GM18498 (cell line): ENCODE results near the gene ERICH2.
"Not testable (repeated sequence)": the region's sequence is repeated elsewhere in the genome, so short reads cannot be mapped to it uniquely, and the experiment has no call there.

Source experiments
- ATAC-seq: cut with Tn5 transposase; IDR thresholded peaks from one replicate; pipeline ENCODE4 v1.9.1; 2021; ENCODE audit warnings: mild to moderate bottlenecking, moderate library complexity; ENCODE audit not compliant: unreplicated experiment

Gene ERICH2

GRCh38 chr2:170770008-170770605 lies at the start of gene ERICH2:
Gene ERICH2, plus strand, starts transcription at chr2:170770378. Its CDS starts 304 bp downstream, at chr2:170770682.
- ATAC-seq, result peak; percentile 53

GRCh38 chr2:170721678-170722077 lies 48.5 kb upstream of the ERICH2 start:
- ATAC-seq, result no peak

GRCh38 chr2:170722301-170722700 lies 47.9 kb upstream of the ERICH2 start:
- no peak for ATAC-seq

GRCh38 chr2:170723446-170723958 lies 46.7 kb upstream of the ERICH2 start:
- no peak for ATAC-seq

- ATAC-seq, result no peak
Measured at GRCh38 chr2:170733798-170734600, 36.2 kb upstream of the ERICH2 start.

DNA sequence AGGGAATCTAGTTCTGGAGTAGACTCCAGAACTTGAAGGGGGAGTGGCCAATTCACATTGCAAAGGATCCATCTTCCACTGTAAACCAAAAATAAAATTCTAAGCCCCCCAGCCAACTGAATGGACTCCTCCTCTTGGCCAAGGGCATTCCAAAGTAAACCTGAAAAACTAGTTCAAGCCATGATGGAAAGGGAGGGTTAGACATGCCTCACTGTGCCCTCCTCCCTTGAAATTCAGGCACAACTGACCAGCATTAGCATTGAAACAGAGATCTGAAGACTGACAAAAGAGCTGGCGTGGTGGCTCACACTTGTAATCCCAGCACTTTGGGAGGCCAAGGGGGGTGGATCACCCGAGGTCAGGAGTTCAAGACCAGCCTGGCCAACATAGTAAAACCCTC lies 35.6 kb upstream of the ERICH2 start:
- ATAC-seq, result not testable (repeated sequence)

DNA sequence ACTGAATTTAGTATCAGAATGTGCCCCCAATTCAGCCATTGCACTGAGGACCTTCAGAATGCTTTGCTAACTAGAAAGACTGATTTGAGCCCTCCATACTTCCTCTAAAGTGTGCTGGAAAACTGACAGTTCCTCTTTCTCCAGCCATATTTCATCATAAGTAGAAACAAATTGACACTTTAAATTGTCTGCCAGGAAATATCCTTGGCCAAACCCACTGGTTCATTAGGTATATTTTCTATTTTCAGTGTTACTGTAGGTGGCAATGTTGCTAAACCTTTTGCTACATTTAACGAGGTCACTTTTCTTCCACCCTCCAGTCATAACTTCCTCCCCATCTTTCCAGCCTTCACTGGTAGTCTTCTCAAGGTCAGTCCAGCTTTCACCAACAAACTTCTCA lies 33.5 kb upstream of the ERICH2 start:
- no peak for ATAC-seq

DNA sequence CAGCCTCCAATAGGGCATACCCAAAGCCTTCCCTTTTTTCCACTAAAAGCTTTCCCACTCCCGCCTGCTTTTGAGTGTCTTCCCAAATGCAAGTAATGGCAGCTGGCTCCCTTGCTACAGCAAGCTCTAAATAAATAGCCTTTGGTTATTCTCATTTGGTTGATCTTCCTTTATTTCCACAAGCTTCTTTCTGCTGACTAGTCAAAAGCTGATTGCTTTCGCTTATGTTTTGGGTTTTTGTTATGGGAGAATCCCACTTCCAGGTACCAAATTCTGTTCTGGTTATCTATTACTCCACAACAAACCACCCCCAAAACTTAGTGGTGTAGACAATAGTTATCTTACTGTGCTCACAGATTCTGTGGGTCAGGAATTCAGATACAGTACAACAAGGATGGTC lies 32.8 kb upstream of the ERICH2 start:
- ATAC-seq, result no peak

DNA sequence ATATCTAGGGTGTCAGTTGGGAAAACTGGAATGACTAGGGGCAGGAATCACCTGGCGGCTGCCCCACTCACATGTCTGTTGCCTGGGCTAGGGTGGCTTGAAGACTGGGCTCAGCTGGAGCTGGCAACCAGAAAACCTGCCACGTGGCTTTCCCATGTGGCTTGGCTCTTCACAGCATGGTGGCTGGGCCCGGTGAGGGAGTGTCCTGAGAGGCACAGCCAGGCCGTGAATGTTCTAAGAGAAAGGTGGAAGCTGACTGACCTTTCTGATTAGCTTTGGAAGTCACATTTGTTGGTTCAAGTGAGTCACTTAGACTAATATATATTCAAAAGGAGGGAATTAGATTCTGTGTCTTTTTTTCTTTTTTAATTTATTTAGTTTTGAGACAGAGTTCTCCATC lies 32.4 kb upstream of the ERICH2 start:
- ATAC-seq, result no peak

- no peak for ATAC-seq
Measured at GRCh38 chr2:170739048-170739447, 31.1 kb upstream of the ERICH2 start.

DNA sequence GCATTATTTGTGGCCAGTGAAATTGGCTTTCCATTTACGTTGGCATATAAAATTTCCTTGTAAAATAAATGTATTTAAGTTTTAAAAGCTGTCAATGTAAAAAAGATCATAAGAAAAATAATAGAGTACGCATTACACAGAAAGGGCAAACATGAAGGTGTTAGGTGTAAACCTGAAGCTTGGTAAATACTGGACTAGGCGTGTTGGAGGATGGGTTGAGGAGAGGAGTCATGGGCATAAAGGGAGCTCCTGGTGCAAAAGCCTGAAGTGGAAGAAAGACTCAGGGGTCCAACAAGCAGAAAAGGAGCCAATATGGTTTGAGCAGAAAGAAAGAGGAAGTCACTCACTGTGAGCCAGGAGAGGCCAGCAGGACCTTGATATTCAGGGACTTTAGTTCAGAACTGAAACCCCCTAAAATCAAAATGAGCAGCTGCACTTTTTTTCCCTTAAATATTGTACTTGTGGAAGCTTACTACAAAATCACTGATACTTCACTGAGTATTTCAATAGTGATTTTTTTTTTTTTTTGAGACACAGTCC lies 30.6 kb upstream of the ERICH2 start:
- no peak for ATAC-seq

DNA sequence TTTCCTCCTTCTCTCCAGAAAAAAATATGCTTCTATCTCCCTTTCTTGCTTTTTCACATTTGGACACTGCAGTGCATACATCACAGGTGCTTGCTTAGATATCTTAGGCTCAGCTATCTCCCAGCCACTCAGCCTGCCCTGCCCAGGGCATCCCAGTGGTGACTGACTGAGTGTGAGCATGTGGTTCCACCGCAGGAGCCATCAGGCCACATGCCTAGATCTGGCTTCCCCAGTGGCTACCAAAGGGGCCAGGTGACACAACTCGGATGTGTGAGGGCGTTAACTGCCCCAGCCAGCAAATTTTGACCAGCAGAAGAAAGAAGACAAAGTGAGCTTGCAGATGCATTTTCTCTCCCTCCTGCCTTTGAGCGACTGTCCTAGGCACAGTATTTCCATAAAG lies 29.5 kb upstream of the ERICH2 start:
- ATAC-seq, result no peak

- ATAC-seq, result no peak
Measured at GRCh38 chr2:170742000-170742399, 28.2 kb upstream of the ERICH2 start.

DNA sequence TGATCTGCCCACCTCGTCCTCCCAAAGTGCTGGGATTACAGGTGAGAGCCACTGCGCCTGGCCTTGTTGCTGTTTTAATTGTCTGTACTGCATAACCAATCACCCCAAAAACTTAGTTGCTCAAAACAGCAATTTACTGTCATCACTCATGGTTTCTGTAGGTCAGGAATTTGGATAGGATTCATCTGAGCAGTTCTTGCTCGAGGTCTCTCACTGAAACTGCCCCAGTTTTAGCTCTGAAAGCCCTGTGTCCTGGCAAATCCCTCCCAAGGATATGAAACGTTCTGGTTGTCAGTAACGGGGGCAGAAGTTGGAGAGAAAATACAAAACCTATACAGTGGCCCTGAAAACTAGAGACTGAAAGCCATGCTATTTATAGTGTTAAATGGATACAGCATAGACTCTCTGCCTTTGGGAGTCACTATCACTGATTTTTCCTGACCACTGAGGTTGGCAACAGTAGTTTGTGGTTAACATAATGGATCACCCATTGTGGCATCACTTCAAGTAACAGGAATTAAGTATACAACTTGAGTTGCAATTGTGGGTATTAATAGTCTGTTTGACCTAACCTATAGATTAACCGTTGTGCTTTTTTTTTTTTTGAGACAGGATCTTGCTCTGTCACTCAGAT lies 27.2 kb upstream of the ERICH2 start:
- ATAC-seq, result no peak

GRCh38 chr2:170743530-170744239 lies 26.5 kb upstream of the ERICH2 start:
- no peak for ATAC-seq

- no peak for ATAC-seq
Measured at GRCh38 chr2:170744248-170745002, 25.8 kb upstream of the ERICH2 start.

- ATAC-seq, result no peak
Measured at GRCh38 chr2:170745305-170745704, 24.9 kb upstream of the ERICH2 start.

GRCh38 chr2:170747921-170748320 lies 22.3 kb upstream of the ERICH2 start:
- ATAC-seq, result no peak

- not testable (repeated sequence) for ATAC-seq
Measured at GRCh38 chr2:170751555-170751954, 18.6 kb upstream of the ERICH2 start.

DNA sequence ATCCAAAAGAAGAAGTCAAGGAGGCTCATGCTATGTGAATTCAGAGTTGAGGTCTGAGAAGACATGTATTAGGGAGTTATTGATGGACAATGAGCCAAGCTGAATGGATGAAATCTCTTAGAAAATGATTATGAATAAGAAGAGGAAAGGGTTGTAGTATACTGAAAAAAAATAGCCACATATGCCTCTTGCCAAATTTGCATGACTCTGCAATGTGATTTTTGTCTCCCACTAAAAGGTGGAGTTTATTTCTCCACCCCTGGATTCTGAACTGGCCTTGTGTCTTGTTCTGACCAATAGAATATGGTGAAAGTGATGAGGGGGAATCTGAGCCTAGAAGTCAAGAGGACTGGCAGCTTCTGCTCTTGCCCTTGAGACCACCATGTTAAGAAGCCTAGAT lies 8.6 kb upstream of the ERICH2 start:
- ATAC-seq, result no peak
